BE2C (cell line): ENCODE measurements around the gene FGFR1OP2.

Experiments used
- DNase-seq: peaks from one replicate; pipeline ENCODE4 v3.0.0-alpha.2; 2020
- H3K27me3 ChIP-seq: fragments of 250-450 bp; sonication (Bioruptor Pico); 2 replicates; pipeline ENCODE4 v1.5.1; 2020; ENCODE audit warnings: mild to moderate bottlenecking
- H3K36me3 ChIP-seq: fragments of 250-450 bp; sonication (Bioruptor Pico); 2 replicates; pipeline ENCODE4 v1.5.1; 2020; ENCODE audit warnings: mild to moderate bottlenecking
- H3K4me1 ChIP-seq: fragments of 250-450 bp; sonication (Bioruptor Pico); 2 replicates; pipeline ENCODE4 v1.5.1; 2020
- H3K4me3 ChIP-seq: 2 replicates; pipeline ENCODE4 v1.5.1; 2011; ENCODE audit warnings: low read depth, low read length
- H3K9me3 ChIP-seq: fragments of 250-450 bp; sonication (Bioruptor Pico); 2 replicates; pipeline ENCODE4 v1.5.1; 2020
- CTCF ChIP-seq: IDR thresholded peaks from 2 replicates; pipeline ENCODE4 v1.5.1; 2012; ENCODE audit warnings: mild to moderate bottlenecking, low read depth, low read length

Gene FGFR1OP2

GRCh38 chr12:27014859-27015729 lies 76.8 kb downstream of the FGFR1OP2 start:
- Histone ChIP-seq H3K4me3 (peak overlapping the region; percentile 95; the same call in 1 of the 2 replicates), H3K36me3 (no peaks in the 10 kb centered on the region), H3K4me1 (peaks cover 3% of the 10 kb centered on the region; the same call in 1 of the 2 replicates), H3K27me3 (no peaks in the 10 kb centered on the region), H3K9me3 (no peaks in the 10 kb centered on the region)
- no peak for DNase-seq
- peak; percentile 36; the same call in 1 of the 2 replicates for TF ChIP-seq CTCF

DNA sequence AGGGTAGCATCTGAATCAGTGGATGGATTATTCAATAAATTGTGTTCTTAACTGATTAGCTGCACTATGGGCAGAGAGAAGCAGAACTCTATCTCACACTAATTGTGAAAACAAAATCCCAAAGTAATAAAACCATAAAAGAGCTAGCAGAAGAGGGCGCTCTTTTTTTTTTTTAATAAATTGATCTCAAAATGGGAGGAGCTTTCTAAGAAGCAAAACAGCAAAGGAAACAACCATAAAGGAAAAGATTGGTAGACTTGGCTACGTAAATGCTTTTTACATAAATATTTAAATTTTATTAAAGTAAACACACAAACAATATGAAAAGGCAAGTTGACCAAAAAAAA lies 77.4 kb downstream of the FGFR1OP2 start:
- Histone ChIP-seq H3K27me3 (no peaks in the 10 kb centered on the region), H3K4me1 (peaks cover 3% of the 10 kb centered on the region; the same call in 1 of the 2 replicates), H3K4me3 (no peak overlapping the region), H3K9me3 (no peaks in the 10 kb centered on the region), H3K36me3 (no peaks in the 10 kb centered on the region)
- TF ChIP-seq CTCF, result peak; percentile 5
- no peak for DNase-seq
